Germinal center (tissue), 1 donor: Measurements from ENCODE around the gene ST6GALNAC3.

ENCODE experiments used
- DNase-seq: peaks from one replicate; pipeline ENCODE4 v3.0.0; 2012; ENCODE audit warnings: mixed read lengths, low spot score

ST6GALNAC3 gene

DNA sequence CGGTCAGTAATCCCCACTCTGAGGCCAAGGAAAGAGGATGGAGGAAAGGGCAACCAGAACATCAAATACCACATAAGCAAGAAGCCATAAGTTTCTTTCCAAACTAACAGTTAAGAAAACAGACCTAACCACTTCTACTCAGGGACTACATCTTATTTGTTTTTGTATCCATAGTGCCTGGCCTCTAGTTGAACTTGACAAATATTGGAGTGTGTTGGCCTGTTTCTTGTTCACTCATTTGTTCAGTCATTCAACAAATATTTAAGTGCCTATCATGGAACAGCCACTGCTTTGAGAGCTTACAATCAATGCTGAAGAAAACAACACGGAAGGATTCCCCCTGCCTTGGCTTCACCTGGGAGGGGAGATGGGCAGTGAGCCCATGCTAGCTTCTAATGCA is 69.7 kb downstream of the ST6GALNAC3 start:
- no peak for DNase-seq

DNA sequence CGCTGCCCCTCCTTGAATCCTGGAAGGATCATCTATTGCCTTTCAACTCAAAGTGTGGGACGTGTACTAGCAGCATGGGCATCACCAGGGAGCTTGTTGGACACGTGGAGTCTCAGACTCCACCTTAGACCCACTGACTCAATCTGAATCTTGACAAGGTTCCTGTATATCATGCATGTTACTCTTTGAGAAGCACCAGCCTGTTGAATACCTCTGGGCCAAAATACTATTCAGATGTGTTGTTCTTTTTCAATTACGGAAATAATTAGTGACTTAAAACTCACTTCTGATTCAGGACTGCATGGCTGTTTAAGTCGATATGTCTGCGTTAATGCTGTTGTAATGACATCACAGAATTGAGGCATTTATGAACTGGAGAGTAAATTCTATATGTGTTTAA is 70.8 kb downstream of the ST6GALNAC3 start:
- no peak for DNase-seq

DNA sequence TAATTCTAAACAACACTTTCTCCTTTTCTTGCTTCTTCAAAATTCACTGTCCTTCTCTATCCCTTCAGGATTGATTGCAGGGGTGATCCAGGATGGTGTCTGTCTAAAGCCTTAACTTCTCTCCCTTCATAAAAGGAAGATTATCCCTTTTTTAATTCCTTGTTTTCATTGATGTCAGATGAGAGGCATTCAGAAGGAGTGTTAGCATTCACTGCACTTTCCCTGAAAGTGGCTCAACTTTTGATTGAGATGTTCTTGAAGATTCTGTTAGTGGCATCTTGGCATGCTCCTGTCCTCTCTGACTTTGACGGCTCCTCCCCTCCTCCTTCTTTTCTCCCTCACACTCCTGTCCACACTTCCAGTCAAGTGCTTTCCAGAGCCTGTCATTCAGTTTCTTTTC is 71.6 kb downstream of the ST6GALNAC3 start:
- DNase-seq = no peak

DNA sequence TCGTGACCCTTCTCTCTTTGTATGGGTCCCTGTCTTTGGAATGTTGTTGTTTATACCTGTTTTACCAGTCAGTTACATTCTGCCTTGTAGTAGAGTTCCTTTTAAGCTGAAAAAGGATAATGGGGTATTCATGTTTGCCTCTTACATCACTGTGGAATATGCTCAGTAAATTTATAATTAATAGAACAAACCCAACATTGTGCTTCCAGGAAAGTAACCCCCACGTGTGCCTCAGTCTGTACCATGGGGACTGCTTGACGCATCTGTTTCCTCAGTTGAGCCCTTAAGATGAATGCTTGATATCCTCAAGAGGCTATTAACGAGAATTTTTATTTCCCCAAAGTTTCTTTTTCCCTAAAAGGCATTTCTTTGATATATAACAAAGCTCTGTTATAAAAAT is 73.4 kb downstream of the ST6GALNAC3 start:
- no peak for DNase-seq

DNA sequence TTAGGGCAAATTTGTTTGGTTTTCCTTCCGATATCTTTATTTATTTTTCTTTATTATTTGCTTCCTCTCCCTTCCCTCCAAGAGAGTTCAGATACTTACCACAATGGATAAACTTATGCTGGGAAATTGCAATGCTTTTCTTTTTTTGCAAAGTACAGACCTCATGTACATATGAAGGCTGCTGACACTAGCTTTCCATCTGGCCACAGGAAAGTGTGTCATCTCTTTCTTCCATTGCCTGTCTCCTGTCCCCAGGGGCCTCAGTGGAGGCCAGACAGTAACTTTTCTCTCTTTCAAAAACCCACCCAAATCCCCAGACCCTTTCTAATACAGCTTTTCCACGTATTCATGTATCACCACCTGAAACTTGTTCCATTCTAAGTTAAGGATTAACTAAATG is 73.9 kb downstream of the ST6GALNAC3 start:
- no peak for DNase-seq

DNA sequence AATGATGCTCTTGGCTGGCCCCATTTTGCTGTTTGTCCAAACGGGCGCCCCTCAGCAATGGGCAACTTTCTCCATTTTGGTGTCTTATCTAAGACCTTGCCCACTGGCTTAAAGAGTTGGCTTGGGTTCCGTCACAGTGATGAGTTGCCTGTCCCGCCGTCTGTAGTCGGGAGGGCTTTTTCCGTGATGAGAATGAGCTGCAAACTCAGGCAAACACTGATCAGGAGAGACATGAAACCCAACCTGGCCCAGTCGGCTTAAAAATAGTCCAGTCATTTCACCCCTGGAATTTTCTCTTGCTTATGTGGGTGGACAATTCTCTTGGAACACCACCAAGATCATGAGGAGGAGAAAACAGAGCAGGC is 79.3 kb downstream of the ST6GALNAC3 start:
- no peak for DNase-seq

DNA sequence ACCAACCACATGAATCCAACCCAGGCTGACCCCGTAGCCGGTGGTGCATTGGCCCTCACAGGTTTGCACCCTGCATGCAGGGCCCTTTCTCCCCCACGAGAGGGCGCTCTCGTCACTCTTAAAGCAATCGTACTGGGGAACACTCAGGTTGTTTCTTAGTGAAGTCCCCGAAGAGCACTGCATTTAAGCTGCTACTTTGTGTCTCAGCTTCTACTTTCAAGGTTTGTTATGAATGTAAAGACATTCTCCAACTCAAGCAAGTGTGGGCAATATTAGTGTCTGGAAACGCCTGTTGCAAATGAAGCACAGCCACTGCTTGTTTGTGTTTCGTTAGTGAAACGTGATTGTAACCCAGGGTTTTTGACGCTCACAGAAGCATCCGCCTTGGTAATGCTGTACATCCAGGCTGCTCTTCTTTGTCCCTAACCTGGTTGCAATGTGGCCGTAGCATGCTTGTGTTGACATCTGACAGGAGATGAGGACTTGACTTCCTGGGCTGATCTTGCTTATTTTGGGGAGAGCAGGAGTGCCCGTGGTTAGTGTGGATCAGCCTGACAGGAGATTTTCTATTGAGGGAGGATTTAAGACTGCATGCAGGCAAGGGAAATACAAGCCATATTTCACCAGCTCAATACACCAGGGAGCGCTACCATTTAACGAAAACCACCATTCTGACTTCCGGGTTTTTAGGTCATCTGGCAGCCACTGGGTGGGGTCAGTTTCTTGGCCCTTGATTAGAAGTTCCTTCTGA is 79.8 kb downstream of the ST6GALNAC3 start:
- peak; percentile 60 for DNase-seq

DNA sequence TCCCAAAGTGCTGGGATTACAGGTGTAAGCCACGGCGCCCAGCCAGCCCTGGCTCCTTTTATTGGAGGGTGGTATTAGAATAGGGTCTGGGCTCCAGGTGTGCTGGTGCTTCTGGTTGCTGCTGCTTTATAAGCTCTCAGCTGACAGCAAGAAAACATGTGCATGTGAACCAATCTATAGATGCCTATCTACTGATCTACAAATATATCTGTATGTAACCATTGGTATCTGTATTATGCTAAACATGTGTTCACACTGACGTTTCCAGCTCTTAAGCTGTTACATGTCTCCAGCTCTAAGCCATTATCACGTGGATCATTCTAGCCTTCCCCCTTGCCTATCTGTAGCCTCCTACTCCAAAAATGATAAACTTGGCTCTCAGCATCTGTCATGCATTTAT is 82.4 kb downstream of the ST6GALNAC3 start:
- no peak for DNase-seq

DNA sequence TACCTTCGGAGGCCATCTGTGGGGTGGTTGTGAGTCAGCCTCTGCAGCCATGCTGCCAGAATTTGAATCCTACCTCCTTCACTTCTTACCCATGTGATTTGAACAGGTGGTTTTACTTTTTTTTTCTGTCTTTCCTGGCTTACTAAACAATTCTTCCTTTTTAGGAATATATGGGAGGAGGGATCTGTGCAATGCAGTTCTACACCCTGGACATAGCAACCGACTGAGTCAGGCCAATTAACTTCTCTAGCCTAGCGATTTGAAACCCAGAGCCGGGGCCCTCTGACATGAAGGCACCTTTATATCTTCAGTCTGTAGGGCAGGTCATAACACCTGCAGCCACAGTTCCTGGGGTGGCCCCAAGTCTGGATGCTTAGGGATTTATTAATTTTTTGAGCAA is 83.6 kb downstream of the ST6GALNAC3 start:
- no peak for DNase-seq

DNA sequence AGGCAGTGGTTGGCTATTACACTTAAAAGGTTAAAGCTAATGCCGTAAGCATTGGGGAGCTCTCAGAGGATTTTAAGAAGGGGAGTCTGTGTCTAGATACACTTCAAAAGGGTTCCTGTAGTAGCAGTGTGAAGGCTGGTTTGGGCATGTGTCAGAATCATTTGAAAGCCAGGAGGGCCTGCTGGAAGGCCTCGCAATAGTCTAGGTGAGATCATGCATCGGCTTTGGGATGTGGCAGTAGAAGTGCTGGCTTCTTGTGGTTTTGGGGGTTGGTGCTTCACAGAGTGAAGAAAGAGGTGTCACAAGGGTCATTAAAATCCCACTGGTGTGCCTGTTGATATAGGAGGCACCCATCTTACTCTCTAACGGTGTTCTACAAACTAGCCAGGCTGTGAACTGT is 85.7 kb downstream of the ST6GALNAC3 start:
- no peak for DNase-seq

DNA sequence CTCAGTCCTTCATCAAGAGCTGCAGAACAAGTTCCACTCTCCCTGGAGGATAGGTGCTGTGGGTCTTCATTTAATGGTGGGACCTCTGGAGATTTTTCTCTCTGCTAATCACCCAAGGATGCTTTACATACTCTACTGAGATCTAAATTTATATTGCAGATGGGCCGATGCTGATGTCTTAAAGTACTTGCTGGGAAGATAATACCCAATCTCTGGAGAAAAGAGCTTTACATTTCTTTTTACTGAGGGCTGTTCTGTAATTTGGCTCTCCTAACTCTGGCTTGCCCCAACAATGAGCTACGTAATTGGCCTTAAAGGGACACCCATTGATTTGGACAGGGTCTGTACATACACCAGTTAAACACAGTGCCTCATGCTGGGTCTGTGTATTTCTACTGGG is 86.9 kb downstream of the ST6GALNAC3 start:
- DNase-seq = no peak

DNA sequence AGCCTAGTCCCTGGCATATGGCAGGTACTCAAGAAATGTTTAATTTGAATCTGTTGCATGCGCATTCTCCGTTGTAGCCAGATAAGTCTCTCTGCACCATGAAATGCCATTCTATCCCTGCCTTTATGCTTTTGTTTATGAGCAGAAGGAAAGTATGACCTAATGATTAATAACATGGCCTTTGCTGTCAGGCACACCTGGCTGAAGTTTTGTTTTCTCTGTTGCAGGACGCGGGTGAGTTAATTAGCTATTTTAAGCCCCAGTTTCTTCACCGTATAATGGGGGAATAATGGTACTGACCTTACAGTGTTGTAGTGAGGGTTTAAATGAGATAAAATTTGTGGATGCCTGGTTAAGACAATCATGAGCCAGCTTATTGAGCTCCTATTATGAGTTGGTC is 87.7 kb downstream of the ST6GALNAC3 start:
- no peak for DNase-seq

DNA sequence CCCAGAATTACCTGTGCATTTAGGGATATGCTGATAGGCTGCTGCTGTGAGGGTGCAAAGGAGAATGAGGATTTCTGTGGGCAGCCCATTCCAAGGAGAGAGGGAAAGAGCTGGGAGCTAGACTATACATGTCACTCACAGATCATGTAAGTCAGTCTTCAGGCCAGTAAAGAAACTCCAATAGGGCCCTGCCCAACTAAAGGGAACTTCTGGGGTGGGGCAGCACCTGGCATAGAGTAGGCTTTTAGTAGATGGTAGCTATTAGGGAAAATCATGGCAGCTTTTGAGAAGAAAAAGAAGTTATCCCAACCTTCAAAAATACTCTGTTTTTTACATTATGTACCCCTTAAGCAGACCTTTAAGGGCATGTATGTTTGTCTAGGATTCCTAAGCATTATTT is 89.6 kb downstream of the ST6GALNAC3 start:
- DNase-seq = no peak

DNA sequence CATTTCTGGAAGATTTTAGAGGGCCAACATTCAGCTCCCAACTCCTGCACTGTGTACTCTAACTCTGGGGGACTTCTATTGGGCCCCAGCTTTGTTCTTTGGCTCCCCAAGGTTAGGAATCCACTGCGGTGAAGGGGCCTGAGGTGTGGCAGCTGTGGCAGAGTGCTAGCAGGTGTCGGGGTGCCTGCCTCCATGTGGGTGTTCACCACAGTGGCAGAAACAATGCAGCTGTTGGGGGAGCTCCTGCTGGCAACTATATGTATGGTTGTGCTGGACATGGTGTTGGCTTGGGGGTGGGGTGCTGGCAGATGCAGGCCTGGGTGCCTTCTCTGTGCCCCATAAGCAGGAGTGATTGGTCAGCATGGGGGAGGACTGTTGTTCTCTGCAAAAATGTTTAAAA is 95.5 kb downstream of the ST6GALNAC3 start:
- DNase-seq = no peak

DNA sequence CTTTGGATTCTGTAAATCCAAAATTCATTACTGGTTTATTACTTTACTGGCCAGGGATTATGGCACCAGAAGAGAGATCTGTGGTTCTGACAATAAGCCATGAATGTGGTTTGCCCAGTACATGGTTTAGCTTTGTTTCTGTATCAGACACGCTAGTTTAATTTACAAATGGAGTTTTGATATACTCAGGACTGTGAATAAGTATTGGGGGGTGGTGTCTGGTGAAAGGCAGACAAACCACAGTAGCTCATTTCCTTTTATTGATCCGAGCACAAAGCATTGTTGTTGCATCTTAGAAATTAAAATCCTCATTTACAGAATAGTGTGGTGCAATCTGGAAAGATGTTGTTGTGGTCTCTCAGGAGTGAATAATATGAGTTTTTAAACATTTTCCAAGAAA is 96.0 kb downstream of the ST6GALNAC3 start:
- DNase-seq = no peak

DNA sequence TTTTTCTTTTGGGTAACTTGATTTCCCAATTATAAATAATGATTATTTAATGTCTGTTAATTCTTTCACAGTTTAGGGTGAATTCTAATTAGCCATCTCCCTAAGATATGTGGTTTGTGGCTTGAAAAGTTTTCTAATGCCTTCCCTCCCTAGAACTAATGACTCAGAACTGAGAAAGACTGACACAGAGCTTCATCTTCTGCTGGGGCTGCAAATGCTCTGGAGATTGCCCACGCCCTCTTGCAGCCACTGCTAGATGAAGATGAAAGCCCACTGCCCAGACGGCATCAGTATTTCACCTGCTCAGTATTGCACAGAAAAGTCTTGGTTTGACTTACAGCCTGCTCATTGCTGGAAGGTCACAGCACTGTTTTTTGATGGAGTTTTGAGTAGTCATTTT is 101.5 kb downstream of the ST6GALNAC3 start:
- no peak for DNase-seq

DNA sequence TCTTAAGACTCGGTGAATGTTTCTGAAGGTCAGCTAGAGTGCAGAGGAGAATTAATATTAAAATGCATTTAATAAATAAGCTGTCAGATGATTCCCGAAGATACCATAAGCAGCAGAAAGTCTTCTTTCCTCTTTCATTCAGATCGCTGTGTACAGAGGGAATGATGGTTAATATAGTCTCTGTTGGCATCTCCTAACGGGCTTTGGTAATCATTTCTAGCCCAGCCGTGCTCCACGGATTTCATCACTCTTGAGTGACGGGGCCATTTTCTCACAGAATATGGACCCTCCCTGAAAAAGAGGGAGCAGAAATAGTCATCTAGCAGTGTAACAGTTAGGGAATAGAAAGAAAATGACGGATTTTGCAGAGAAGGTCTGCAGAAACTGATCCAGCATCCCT is 103.1 kb downstream of the ST6GALNAC3 start:
- no peak for DNase-seq

DNA sequence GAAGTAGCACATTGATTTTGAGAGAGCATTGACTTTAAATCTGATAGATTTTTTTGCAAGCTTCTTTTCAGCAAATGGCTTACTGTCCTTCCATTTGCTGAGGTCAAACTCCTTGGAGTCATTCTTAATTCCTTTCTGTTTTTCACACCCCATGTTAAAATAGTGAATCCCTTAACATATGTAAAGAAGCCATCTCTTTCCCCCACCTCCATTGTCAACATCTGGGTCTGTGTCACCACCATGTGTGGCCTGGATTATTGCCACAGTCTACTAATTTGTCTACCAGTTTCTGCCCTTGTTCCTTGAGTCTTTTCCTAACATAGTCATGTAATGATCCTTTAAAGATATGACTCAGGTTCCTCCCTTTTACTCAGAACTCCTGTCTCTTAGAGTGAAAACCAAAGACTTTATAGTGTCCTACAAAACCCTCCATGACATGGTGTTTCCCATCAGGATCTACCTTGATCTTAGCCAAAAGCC is 104.7 kb downstream of the ST6GALNAC3 start:
- DNase-seq = no peak

DNA sequence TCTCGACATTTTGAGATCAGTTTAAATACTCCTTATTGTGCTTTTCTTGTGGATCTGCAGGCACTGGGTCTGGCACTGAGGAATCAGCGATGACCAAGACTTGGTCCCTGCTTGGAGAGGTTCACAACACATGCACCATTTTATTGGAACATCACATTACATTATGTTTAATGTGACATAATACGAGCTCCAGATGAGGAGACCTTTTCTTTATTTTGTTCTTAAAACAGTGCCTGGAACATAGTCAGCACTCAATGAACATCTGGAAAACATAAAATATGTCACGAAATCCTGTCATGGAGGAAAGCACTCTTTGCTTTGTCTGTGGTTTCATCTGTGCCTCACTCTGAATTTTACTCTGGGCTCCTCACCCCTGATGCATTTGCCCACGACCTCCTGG is 110.7 kb downstream of the ST6GALNAC3 start:
- DNase-seq = no peak

DNA sequence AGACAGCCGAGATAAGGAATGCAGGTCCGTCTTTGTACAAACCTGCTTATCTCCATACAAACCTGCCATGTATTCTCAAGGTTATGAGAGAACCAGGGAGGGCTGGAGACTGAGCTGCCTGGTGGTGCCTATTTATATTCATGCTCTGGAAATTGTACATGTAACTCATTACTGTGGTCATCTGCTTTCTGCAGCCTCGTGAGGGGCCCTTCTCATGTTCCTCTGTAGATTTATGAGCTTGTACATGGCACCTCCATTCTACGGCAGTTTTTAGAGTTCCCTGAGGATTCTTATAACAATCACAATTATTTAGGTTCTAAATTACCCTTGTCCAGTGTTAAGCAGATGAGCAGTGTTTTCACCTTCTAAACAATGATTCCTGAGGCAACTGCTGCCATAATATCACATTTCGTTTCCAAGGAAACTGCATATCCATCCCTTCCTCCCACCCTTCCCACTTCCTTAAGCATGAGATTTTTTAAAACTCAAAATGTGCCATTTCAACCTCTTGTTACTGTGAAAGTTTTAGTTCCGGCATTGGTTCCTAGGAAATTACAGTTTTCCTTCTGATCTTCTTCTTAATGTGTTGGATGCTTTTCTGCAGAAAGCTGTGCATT is 112.1 kb downstream of the ST6GALNAC3 start:
- no peak for DNase-seq

DNA sequence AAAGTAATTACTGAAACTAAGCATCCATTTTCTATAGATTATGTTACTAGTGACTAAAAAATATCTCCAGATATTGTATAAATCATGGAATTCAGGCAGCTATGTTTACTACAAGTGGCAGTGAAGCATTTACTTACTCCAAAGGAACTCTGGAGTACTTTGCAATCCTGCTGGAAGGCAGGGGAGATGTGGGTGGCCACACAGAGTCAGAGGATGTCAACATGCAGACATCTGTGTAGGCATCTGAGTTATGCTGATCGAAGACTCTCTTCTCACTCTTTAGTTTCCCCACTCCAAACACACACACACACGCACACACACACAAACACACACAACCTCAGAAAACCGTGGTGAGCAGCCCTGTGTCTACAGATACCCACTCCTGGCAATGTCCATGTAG is 112.9 kb downstream of the ST6GALNAC3 start:
- no peak for DNase-seq

DNA sequence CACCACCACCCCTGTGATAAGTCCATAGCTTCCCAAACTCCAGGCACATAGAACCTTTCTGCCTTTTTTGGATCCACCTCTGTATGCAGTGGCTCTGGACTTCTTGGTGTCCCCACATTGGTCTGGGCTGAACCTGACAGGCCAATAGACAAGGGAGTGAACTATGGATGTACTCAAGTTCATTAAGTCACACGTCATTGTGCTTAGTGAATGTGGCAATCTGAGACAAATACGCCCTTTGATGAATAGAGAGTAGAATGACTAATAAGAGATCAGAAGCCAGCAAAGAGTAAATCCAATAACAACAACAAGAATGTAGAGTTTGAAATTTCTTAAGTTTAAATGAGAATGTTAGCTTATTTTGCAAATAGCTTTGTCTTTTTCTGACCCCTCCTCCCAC is 114.8 kb downstream of the ST6GALNAC3 start:
- no peak for DNase-seq

DNA sequence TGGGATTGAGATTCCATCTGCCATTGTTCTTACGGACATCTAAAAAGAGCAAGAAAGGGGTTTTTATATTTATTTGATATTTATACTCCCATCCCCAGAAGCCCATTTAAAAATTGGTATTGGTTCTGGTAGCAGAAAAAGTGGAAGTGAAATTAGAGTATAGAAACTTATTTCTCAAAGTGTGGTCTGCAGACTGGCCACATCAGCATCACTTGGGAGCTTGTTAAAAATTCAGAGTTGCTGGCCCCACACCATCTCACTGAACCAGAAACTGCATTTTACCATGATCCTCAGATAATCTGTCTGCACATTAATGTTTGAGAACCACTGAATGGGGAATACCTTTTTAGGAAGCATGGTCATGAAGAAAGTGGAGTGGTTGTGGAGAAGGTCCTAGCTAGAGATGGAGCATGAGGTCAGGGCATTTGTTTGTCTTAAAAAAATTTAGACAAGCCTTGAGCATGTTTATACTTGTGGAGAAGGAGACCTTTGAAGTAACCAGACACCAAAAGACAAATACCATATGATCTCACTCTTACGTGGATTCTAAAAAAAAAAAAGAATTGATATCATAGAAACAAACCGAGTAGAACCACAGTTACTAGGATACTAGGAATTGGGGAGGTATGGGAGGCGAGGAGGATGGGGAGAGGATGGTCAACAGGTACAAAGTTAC is 116.3 kb downstream of the ST6GALNAC3 start:
- no peak for DNase-seq
